Ovary (tissue), 3 donors: ENCODE results near the gene ENAH.

Experiments used
- CTCF ChIP-seq, 3 donors: fragments of 450-650 bp in 2 of 3; fragments of 200-600 bp in 1 of 3; IDR thresholded peaks; one replicate each; pipeline versions ENCODE4 v1.5.1 to v1.8.0; 2016 to 2022; ENCODE audit warnings: antibody characterized with exemption in 3 of 3, mild to moderate bottlenecking in 1 of 3
- POLR2A ChIP-seq: fragments of 450-650 bp; IDR thresholded peaks from one replicate; pipeline ENCODE4 v1.6.1; 2017; ENCODE audit warnings: antibody characterized with exemption, mild to moderate bottlenecking, moderate library complexity
- donor health status: DM: no; HTN: no; CAD: no.

GRCh38 chr1:225677350-225678124, 24.6 kb upstream of the ENAH start:
- TF ChIP-seq CTCF (IDR thresholded peaks at IDR 0.05) (no peak), POLR2A (no peak)
